GM21526 (cell line): Measurements from ENCODE around the gene KIF2C.
A peak's percentile ranks its signal among the peaks of the same experiment; 100 is the strongest.
"Not testable (repeated sequence)": the region's sequence is repeated elsewhere in the genome, so short reads cannot be mapped to it uniquely, and the experiment has no call there.

Experiments used
- ATAC-seq: cut with Tn5 transposase; IDR thresholded peaks from one replicate; pipeline ENCODE4 v1.9.1; 2021; ENCODE audit warnings: moderate library complexity; ENCODE audit not compliant: unreplicated experiment, low FRiP score

The KIF2C gene

DNA sequence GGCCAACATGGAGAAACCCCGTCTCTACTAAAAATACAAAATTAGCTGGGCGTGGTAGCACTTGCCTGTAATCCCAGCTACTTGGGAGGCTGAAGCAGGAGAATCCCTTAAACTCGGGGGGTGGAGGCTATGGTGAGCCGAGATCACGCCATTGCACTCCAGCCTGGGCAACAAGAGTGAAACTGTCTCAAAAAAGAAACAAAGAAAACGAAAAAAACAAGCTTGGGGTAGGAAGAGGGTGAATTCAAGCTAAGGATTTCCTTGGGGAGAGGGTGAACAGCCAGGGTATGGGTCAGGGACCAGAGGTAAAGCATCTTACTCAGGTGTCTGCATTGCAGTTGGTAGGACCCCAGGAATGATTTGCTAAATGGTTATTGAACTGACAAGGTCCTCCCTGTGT is 26.8 kb downstream of the KIF2C start:
- not testable (repeated sequence) for ATAC-seq

DNA sequence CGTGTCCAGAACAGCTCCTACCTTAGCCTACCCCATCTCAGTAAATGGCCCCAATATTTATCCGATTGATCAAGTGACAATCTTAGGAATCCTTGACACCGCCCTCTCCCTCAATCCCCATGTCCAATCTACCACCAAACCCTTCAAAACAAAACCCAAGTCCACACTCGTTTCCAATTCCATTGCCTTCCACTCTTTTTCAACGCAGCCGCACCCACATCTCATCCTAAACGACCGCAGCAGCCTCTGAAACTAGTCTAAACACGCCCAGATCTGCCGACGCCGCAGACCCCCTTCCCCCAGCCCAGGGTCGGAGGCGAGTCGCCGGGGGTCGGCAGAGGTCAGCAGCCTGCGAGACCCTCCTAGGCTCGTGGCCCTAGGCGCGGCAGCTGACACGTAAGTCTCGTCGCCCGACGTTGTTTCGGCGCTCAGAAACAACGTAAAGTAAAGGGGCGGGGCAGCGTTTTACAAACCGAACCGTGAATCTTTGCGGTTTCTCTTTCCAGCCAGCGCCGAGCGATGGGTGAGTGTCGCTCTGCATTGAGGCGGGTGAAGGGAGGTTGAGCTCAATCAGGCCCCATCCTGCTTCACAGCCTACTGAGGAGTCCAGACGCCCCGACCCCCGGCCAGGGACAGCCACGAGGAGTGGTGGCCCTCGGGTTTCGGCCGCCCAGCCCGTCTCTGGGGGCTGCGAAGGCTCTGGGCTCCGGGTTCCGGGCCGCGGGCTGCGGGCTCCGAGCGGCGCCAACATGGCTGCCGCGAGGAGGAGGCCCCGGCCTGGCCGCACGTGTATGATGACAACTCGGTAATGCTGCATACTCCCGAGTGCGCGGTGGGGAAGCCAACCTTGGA is 35.7 kb downstream of the KIF2C start, which contains the start of gene RPS8:
RPS8 (plus strand) TSS at position 463 of the 852 bp plus-strand sequence; CDS start at position 520, 57 bp downstream.
- ATAC-seq = peak; percentile 68

DNA sequence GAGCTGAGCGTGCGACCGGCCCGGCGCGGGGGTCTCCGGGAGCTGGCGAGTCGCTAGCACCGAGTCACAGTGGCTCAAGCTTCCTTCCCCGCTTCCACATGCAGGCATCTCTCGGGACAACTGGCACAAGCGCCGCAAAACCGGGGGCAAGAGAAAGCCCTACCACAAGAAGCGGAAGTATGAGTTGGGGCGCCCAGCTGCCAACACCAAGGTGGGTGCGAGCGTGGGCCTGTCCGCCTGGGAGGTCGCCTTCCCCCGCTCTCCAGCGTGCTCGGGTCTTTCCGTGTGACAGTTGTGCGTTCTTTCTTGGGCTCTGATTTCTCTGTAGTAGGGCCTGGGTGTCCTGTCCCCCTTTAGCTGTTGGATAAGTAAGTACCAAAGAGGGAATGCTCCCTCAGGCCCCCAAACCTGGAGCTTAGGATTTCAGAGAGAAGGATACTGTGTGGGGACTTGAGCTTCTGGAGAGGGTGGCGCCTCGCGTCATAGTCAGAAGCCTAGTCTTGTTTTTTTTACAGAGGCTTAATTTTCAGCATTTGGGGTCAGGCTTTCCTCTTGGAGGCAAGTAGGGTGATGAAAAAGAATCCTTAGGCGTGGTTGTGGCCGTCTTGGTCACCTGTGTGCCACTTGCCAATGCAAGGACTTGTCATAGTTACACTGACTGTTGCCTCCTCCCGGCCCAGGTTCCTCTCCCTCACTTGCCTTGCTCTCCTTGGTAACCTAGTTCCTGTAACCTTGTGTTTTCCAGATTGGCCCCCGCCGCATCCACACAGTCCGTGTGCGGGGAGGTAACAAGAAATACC is 36.5 kb downstream of the KIF2C start:
- peak; percentile 18 for ATAC-seq

DNA sequence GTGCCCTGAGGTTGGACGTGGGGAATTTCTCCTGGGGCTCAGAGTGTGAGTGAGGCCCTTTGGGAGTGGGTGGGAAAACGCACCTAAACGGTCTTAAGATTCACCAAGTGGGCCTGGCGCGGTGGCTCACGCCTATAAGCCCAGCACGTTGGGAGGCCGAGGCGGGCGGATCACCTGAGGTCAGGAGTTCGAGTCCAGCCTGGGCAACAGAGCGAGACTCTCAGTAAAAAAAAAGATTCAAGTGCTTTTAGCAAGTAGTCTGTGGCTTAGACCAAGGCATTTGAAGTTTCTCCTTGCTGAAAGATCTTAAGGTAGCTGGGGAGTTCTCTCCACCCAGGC is 37.1 kb downstream of the KIF2C start:
- no peak for ATAC-seq

DNA sequence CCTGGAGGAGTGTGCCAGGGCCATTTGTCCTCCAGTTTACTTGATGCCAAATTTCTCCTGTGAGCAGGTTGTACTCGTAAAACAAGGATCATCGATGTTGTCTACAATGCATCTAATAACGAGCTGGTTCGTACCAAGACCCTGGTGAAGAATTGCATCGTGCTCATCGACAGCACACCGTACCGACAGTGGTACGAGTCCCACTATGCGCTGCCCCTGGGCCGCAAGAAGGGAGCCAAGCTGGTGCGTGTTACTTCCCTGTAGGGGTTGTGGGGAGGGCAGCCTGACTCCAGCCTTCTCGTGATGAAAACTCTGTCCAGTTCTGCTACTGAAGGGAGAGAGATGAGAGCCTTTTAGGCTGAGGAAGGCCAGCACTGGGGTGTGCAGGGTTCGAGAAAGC is 37.9 kb downstream of the KIF2C start:
- ATAC-seq = no peak

DNA sequence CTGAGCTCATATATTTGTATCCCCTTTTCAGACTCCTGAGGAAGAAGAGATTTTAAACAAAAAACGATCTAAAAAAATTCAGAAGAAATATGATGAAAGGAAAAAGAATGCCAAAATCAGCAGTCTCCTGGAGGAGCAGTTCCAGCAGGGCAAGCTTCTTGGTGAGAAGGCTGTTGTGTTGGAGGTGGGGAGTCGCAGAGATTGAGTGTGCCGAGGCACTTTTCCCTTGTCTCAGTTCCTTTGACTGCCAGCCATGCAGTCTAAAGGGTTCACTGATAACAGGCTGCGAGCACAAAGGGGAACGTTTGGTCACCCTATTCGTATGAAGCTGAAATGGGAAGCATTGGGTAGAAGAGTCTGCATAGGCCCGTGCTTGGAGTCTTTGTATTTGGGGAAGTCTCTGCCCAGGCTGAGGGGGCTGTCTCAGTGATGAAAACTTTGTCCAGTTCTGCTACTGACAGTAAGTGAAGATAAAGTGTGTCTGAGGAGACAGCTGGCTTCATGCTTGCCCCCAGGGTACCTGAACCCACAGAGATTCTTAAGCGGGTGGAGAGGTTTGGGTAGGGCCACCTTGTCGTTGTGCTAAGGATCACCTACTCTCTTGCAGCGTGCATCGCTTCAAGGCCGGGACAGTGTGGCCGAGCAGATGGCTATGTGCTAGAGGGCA is 38.5 kb downstream of the KIF2C start:
- ATAC-seq = no peak

DNA sequence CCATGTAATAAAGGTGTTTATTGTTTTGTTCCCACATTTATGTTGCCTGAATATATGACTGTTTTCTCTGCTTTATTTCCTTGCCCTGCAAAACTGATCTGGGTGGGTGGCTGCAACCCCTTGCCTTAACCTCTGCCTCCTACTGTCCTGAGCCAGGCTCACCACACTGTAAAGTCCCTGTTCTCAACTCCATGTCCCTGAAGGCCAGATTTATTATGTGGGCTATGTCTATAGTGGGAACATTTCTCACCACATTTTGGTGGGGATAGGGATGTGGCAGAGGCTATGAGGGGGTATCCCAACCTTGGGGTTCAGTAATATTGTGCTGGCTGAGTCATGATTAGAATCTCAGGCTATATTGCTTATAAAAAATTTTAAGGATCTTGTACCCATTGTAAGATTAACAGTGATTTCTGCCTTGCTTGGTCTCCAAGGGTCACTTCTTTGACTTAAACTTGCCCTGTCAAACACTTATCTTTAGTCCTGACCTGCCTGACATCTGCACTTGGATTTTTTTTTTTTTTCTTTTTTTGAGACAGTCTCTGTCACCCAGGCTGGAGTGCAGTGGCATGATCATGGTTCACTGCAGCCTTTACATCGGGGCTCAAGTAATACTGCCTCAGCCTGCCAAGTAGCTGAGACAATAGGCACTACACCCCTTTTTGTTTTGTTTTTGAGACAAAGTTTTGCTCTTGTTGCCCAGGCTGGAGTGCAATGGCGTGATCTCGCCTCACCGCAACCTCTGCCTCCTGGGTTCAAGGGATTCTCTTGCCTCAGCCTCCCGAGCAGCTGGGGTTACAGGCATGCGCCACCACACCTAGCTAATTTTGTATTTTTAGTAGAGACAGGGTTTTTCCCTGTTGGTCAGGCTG is 39.3 kb downstream of the KIF2C start:
- ATAC-seq = no peak

DNA sequence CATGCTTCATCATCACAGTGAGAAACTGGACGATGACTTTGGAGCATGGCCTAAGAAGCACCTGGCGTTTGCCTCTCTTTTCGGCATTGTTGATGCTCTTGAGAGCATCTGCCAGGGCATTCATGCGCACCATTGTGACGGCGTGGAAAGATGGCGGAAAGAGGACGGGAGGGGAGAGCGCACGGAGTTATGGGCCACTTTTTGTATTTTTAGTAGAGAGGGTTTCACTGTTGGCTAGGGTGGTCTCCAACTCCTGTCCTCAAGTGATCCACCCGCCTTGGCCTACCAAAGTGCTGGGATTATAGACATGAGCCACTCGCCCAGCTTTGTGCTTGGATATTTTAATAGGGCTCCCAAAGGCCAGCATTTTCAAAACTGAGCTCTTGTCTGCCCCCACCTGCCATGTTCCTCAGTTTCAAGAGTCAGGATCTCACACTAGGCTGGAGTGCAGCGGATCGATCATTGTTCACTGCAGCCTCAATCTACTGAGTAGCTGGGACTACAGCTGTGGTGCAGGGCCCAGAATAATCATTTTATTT is 41.0 kb downstream of the KIF2C start:
- no peak for ATAC-seq

DNA sequence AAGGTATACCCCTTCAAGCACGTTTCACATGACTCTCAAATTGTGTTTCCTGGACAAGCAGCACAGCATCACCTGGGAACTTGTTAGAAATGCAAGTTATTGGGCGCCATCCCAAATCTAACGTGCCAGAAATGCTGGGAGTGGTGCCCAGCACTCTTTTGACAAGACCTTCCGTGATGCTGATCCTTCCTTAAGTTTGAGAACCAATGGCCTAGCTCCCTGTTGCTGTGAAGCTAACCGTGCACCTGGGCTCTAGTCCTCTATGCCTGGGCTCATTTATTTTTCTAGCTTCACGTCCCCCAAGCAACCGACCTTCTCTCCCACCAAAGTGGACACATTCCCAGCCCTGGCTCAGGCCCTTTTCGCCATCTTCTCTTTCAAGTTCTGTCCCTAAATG is 44.1 kb downstream of the KIF2C start:
- ATAC-seq = no peak

DNA sequence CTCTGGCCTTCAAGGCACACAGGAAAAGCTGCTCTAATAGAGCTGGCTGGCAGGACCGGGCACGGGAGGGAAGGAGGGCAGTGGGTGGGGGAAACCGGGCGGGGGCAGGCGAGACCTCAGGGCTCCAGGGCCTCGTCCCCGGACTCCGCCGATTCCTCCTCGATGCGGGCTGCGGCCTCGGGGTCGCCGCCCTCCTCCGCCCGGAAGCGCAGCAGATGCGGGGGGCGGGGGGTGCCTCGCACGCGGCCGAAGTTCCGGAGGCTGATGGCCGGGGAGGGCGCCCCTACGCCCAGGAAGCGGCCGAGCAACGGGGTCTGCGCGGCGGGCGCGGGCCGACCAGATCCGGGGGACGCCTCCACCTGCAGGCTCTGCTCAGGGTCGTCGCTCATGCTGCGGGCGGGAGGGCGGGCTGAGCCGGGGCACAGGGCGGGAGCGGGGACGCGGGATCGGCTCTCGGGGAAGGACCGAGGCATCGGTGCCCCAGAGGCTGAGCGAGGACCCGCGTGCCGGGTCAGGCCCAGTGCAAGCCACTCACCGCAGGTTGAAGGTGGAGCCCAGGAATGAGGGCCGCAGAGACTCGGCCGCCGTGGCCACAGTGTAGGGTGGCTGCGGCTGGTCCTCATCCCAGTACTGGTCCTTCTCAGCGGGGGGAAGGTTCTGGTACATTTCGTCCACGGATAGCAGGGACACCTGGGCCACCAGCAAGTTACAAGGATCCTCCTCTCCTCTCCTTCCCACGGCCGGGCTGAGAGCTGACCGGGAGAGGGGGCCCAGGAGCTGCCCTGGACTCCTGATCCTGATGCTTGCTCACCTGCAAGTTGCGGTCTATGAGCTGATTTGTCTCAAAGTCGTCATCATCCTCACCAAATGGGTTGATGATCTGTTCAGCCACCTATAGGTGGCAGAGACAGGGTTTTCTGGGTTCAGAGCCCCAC is 44.7 kb downstream of the KIF2C start:
- ATAC-seq = no peak

DNA sequence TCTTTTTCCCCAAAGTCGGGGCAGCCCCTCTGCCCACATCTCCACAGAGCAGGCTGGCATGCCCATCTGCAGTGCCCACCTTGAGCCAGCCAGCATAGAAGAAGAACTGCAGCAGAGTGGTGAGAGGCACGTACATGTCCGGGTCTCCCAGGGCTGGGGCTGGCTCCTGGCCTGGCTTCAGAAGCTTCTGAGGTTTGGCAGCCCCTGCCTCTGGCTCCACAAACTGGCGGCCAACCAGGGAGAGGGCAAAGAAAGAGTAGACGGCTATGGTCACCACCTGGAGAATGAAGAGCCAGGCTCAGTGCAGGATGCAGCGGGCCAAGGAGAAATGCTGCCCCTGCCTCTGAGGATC is 45.4 kb downstream of the KIF2C start:
- ATAC-seq = no peak

DNA sequence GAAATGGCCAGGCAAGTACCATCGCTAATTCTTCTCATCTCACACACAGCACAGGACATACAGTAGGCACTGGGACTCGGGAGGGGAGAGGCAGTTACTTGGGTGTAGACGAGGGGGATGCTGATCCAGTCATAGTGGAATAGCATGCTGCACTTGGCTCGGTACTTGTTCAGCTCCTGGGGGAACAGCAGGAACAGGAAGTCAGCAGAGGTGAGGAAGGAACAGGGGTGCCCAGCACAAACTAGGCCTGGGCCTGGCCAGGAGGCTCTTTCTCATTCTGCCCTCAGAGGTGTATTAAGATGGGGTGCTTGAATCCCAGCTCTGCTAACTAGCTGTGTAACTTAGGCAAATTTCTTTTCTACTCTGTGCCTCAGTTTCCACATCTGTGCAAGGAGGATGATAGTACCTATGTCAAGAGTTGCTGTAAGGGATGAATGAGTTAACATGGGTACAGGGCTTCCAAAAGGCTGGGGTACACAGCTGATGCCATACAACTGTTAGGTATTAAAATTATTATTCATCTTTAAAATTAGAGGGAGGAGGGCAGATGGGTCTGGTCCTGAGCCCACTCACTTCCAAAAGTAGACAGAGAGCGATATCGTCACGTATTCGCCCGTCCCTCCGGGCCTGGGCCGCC is 46.0 kb downstream of the KIF2C start:
- ATAC-seq = no peak

DNA sequence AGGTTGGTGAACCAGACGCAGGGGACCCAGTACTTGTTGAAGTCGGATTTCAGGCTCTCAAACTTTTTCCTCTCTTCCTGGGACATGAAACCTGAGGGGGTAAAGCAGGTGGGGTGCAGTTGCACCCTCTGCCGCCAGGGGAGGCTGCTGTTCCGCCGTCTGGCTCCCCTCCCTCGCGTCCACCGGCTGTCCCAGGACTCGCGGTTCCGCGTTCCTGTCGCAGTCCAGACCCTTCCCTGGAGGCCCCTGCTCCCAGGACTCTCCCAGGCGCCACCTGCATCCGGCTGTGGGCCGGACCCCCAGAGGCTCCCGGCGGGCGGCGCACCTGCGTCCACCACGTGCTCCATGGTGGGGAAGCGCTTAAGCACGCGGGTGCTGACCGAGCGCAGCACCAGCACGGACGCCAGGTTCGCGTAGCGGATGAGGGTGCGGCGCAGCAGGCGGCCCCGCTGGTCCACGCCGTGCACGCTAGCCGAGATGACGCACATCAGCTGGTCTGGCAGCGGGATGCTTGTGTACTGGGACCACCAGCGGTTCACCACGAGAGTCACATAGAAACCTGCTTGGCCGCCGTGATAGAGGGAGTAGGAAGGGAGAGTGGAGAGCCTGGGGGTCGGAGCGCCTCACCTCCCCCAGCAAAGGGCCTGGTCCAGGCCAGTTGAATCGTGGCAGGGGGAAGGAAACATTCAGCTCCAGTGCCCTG is 46.7 kb downstream of the KIF2C start:
- ATAC-seq = no peak

DNA sequence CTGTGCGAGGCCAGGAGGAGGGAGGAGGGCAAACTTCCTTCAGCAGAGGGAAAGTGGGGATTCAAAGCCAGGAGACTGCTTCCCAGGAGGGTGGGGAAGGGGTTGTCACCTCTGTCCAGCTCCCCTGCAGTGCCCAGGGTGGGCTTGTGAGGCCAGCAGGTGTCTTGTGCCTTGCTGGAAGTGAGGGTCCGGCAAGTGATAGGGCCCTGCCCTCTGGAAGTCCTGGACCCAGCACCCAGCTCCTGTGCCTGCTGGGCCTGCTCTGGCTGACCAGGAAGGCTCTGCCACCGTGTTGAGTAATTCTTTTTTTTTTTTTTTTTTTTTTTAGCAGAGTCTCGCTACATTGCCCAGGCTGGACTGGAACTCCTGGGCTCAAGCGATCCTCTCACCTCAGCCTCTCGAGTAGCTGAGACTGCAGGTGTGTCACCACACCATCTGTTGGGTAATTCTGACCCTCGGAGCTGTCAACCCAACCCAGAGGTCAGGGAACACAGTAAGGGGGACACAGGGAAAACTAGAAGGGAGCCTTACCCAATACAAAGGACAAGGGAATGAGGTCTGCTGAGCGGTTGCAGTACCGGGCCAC is 47.3 kb downstream of the KIF2C start:
- no peak for ATAC-seq

DNA sequence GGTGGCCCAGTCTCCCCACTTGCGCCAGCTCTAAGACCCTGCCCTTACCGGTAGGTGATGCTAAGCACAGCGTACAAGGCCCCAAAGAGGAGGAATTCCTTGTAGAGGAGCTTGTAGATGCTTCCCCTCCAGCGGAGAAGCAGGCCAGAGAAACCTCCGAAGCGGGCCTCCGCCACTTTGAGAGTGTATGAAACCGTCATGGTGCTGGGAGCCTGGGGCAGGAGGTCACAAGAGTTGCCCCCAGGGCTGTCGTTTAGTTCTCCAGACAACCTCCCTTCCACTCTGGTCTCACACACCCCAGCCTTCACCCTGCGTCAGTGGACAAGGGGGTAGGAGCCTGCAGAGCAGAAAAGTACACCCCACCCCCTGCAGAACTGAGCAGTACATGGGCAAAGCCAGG is 47.9 kb downstream of the KIF2C start:
- ATAC-seq = no peak

DNA sequence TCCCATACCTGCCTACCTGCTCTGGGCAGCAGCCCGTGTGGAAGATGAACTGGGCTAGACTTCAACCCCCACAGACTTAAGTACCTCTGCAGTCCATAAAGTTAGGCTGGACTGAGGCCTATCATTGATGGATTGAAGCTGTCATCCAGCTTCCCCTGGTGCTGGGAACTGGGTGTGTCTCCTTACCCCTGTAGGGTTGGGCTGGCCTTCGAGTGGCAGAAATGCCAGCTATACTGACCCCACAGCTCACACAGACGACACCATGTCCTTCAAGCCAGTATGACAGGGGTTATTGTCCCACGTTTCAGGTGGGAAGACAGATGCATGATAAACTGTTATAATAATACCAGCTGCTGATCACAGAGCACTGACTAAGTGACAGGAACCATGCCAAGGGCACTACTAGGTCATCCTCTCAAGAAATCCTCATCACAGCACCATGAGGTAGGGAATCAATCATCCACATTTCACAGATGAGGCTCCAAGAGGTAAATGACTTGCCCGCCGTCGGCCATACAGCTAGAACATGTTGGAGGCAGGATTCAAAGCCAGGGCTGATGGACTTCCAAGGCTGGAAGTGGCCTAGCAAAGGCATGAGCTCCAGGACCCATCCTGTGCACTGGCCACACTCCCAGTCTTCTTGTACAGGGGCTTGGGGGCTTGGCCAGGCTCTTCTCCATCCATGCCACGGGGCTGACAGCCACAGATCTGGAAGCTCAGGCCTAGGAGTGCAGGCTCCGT is 48.7 kb downstream of the KIF2C start, which contains the start of gene BEST4:
BEST4 (minus strand) TSS at position 51 of the 741 bp plus-strand sequence. CDS start 465 bp downstream, outside the sequence.
- ATAC-seq = no peak
